Adipose tissue (tissue), 3 donors: ENCODE results near the gene IGSF5. TPM values are rescaled to one million over a fixed set of nuclear protein-coding genes. Genes with fewer than 3 reads are reported as not detected.
"Not testable (repeated sequence)": the region's sequence is repeated elsewhere in the genome, so short reads cannot be mapped to it uniquely, and the experiment has no call there.

ENCODE experiments used
- H3K27ac ChIP-seq: one replicate; pipeline ENCODE4 v1.5.1; 2013; ENCODE audit warnings: low read depth, low read length
- WGBS, 3 donors: extraction: QIAGEN DNeasy Blood & Tissue Kit; methylation state at CpG; one replicate each; pipeline ENCODE4 v1.1.7; 2013; 5-methylcytosine and 5-hydroxymethylcytosine counted together
- polyA plus RNA-seq, 3 donors: library from polyadenylated mRNA; stranded (reverse); fragments of 200-250 nt; gene quantifications; one replicate each; pipeline ENCODE4 v1.2.3, GENCODE V29; 2013
- donor health status: healthy with polysubstance abuse.
- donor health status: Bipolar disorder and iron deficiency.
- donor health status: healthy.

The IGSF5 gene
- polyA plus RNA-seq: under 1 TPM in 1 of 3 donors, not detected in 2; 0.43 TPM

GRCh38 chr21:39744883-39745282, at the start of gene IGSF5:
Gene IGSF5 (plus strand): TSS chr21:39745183. CDS start chr21:39745510, 327 bp downstream.
- 74 to 88% (median 86%) methylated on average over 4 of the region's 4 CpGs for WGBS, 3 donors
- H3K27ac ChIP-seq: not testable (repeated sequence)

GRCh38 chr21:39696196-39696595, 48.8 kb upstream of the IGSF5 start:
- WGBS, 3 donors: 82 to 93% (median 88%) methylated on average over 7 of the region's 7 CpGs
- no peak overlapping the region for H3K27ac ChIP-seq

- WGBS, 3 donors: 42 to 53% (median 48%) methylated on average over 4 of the region's 4 CpGs
- no peak overlapping the region for H3K27ac ChIP-seq
These were observed 48.4 kb upstream of the IGSF5 start for GRCh38 chr21:39696618-39697017.

- no peak overlapping the region for H3K27ac ChIP-seq
- 54 to 81% (median 54%) methylated on average over 2 of the region's 2 CpGs for WGBS, 3 donors
These were observed 44.7 kb upstream of the IGSF5 start for GRCh38 chr21:39700318-39700717.

- no peak overlapping the region for H3K27ac ChIP-seq
- WGBS, 3 donors: 73 to 88% (median 82%) methylated on average over 1 of the region's 1 CpG
These were observed 41.4 kb upstream of the IGSF5 start for GRCh38 chr21:39703578-39703977.

GRCh38 chr21:39705849-39706248, 39.1 kb upstream of the IGSF5 start:
- 83 to 90% (median 84%) methylated on average over 2 of the region's 2 CpGs for whole genome bisulfite sequencing, 3 donors
- H3K27ac ChIP-seq: no peak overlapping the region

- 6 to 19% (median 18%) methylated on average over 1 of the region's 1 CpG for WGBS, 3 donors
- H3K27ac ChIP-seq: no peak overlapping the region
These were observed 37.7 kb upstream of the IGSF5 start for GRCh38 chr21:39707316-39707715.

DNA sequence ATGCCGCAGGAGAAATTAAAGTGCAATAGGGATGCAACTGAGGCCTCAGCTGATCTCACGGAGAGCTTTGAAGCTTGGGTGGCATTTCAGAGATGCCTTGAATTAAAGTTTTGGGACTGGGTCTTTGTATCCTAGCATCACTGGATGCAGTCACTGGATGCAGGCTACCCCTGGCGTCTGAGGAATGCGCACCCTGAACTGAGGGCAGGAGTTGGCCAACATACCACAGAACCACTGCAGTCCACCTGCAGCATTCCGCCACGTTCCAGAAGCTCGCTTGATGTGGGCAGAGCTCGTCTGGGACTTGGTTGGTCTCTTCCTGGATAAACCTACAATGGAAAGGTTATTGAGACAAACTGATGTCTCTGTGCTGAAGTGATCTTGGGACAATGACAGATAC, 34.1 kb upstream of the IGSF5 start:
- H3K27ac ChIP-seq: no peak overlapping the region
- 88 to 91% (median 89%) methylated on average over 8 of the region's 8 CpGs for WGBS, 3 donors

DNA sequence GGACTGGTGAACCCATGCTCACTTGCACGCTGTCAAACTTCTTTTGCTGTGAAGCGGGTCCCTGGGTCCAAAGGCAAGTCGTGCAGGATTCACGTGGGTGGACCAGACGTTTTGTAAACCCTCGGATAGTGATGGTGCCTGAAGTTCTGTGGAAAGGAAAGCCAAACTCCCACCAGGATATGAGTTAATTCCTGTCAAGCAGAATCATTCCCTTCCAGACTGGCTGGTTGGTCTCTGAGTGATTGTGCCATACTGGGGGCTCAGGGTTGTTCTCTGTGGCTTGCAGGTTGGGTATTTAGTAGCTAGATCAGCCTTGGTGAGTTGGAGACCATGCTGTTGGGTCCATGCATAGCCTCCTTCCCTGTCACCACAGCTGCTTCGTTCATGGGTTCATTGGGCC, 32.7 kb upstream of the IGSF5 start:
- no peak overlapping the region for H3K27ac ChIP-seq
- whole genome bisulfite sequencing, 3 donors: 72 to 87% (median 78%) methylated on average over 7 of the region's 7 CpGs

GRCh38 chr21:39712976-39713375, 32.0 kb upstream of the IGSF5 start:
- H3K27ac ChIP-seq: no peak overlapping the region
- WGBS, 3 donors: 60 to 71% (median 70%) methylated on average over 3 of the region's 3 CpGs

- WGBS, 3 donors: 67 to 86% (median 68%) methylated on average over 7 of the region's 7 CpGs
These were observed 31.1 kb upstream of the IGSF5 start for GRCh38 chr21:39713905-39714304.

GRCh38 chr21:39714331-39714730, 30.7 kb upstream of the IGSF5 start:
- H3K27ac ChIP-seq: no peak overlapping the region
- WGBS, 3 donors: 64 to 94% (median 70%) methylated on average over 1 of the region's 1 CpG

More at GRCh38 chr21:39713905-39714304, 31.1 kb upstream of the IGSF5 start:
- H3K27ac ChIP-seq: no peak overlapping the region

- H3K27ac ChIP-seq: no peak overlapping the region
- 29 to 36% (median 31%) methylated on average over 10 of the region's 10 CpGs for WGBS, 3 donors
These were observed 29.1 kb upstream of the IGSF5 start for GRCh38 chr21:39715804-39716397.

DNA sequence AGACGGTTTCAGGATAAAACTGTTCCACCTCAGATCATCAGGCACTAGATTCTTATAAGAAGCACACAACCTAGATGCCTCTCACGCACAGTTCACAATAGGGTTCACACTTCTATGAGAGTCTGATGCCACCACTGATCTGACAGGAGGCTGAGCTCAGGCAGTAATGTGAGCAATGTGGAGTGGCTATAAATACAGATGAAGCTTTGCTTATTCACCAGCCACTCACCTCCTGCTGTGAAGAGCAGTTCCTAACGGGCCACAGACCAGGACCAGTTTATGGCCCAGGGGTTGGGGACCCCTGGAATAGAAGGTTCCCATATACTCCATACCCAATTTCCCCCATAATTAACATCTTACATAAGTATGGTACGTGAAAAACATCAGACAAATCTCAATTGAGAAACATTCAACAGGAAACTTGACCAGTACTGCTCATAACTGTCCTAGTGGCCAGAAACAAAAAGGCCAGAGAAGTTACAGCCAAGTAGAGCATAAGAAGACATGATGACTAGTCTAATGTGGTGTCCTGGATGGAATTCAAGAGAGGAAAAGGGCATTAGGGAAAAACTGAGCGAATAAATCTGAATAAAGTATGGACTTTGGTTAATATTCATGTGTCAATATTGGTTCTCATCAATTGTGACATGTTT, 24.7 kb upstream of the IGSF5 start:
- 80 to 81% (median 81%) methylated on average over 5 of the region's 5 CpGs for WGBS, 3 donors
- H3K27ac ChIP-seq: no peak overlapping the region

DNA sequence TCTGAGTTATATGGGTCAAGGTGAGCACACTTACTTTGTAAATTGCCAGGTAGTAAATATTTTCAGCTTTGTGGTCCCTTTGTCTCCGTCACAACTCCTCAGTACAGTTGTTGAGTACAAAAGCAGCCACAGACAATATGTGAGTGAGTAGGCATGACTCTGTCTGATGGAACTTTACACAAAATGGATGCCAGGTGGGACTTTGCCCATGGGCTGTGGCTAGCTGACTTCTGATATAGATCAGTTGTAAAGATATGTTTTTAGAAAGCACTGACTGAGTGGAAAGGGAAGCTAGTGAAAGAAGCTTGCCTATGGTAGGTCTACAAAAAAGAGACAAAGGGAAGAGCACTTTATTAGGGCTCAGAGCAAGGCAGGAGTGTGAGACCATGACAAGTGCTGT, 23.1 kb upstream of the IGSF5 start:
- 91 to 93% (median 93%) methylated on average over 1 of the region's 1 CpG for WGBS, 3 donors
- no peak overlapping the region for H3K27ac ChIP-seq

- no peak overlapping the region for H3K27ac ChIP-seq
- WGBS, 3 donors: 78 to 79% (median 79%) methylated on average over 5 of the region's 5 CpGs
These were observed 20.0 kb upstream of the IGSF5 start for GRCh38 chr21:39724944-39725343.

DNA sequence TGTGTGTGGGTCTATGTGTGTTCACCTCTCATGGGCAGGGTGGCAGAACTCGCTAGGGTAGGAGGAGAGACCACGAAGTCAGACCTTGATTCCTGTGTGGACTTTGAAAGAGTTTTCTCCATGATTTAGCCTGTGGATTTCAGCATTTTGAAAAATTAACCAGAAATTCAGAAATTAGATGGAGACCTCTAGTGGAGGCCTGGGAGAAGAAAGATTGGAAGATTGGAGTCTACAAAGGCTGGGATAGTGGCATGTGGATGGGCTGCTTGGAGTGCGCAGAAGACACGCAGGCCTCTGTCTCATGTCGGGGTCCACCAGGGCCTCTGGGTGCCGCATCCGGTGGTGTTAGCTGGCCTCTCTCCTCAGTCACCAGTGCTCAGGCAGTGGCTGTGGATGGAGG, 18.9 kb upstream of the IGSF5 start:
- 87 to 93% (median 93%) methylated on average over 7 of the region's 7 CpGs for WGBS, 3 donors
- H3K27ac ChIP-seq: no peak overlapping the region

DNA sequence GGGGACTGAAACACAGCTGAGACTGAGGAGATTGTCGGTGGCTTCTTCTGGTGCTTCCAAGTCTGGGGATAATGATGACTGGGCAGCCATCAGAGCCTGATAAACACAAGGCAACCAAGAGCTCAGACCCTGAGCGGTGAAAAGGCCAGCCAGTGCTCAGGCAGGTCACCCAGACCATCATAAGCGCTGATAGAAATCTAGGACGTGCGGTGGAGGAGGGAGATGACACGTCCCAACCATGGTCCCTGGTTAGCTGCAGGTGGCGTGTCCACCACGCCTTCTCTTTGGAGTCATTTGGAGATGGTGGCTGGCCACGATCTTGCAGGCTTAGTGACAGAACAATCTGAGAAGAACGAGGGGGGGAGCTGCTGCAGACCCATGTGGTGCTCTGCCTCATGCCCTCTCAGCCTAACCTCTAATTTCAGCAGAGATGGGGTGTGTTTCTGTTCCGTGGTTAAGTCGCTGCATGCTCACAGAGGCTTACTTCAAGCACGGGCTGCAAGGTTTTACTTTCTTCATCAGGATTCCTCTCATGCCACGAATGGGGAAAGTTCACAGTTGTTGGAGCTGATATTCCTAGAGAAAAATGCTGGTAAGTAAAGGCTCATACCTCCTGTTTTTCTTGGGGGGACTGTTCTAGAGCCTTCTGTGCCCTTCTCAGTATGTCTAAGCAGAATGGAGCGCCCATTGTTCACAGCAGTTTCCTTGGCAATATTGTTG, 17.4 kb upstream of the IGSF5 start:
- 84 to 87% (median 84%) methylated on average over 15 of the region's 15 CpGs for WGBS, 3 donors

GRCh38 chr21:39728341-39728740, 16.6 kb upstream of the IGSF5 start:
- no peak overlapping the region for H3K27ac ChIP-seq
- 87 to 88% (median 87%) methylated on average over 6 of the region's 6 CpGs for WGBS, 3 donors

More for the DNA sequence above, 17.4 kb upstream of the IGSF5 start:
- no peak overlapping the region for H3K27ac ChIP-seq
